Testis (tissue), 2 donors: ENCODE data around the gene GMDS.

Experiments used
- POLR2A ChIP-seq: fragments of 450-650 bp; IDR thresholded peaks from one replicate; pipeline ENCODE4 v1.6.1; 2017; ENCODE audit warnings: antibody characterized with exemption, mild to moderate bottlenecking, moderate library complexity
- TF ChIP-seq, protein P1 (sequence below), 3 experiments: fragments of 450-650 bp in 2 of 3; fragments of 200-600 bp in 1 of 3; sonication (generic) in 1 of 3; IDR thresholded peaks; one replicate each; pipeline ENCODE4 v1.5.1; 2016 to 2019; ENCODE audit warnings: antibody characterized with exemption in 3 of 3, mild to moderate bottlenecking in 2 of 3, moderate library complexity in 1 of 3

DNA sequence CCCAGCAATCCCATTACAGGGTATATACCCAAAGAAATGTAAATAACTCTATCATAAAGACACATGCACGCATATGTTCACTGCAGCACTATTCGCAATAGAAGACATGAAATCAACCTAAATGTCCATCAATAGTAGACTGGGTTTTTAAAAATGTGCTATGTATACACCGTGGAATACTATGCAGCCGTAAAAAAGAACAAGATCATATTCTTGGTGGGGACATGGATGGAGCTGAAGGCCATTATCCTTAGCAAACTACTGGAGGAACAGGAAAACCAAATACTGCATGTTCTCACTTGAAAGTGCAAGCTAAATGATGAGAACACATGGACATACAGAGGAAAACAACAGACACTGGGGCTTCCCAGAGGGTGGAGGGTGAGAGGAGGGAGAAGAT, 201.2 kb downstream of the GMDS start:
- no peak for TF ChIP-seq POLR2A
- TF ChIP-seq, protein P1, sequence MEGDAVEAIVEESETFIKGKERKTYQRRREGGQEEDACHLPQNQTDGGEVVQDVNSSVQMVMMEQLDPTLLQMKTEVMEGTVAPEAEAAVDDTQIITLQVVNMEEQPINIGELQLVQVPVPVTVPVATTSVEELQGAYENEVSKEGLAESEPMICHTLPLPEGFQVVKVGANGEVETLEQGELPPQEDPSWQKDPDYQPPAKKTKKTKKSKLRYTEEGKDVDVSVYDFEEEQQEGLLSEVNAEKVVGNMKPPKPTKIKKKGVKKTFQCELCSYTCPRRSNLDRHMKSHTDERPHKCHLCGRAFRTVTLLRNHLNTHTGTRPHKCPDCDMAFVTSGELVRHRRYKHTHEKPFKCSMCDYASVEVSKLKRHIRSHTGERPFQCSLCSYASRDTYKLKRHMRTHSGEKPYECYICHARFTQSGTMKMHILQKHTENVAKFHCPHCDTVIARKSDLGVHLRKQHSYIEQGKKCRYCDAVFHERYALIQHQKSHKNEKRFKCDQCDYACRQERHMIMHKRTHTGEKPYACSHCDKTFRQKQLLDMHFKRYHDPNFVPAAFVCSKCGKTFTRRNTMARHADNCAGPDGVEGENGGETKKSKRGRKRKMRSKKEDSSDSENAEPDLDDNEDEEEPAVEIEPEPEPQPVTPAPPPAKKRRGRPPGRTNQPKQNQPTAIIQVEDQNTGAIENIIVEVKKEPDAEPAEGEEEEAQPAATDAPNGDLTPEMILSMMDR (IDR thresholded peaks at IDR 0.05), result no peak
